A549 (cell line): Measurements from ENCODE around the gene DAB1. TPM values are rescaled to one million over a fixed set of nuclear protein-coding genes. Genes with fewer than 3 reads are reported as not detected.

Source experiments
- ATAC-seq, 2 experiments: fragments of 200-7000 bp in 1 of 2; fragments of >200 bp in 1 of 2; cut with Nextera tagmentation in 1 of 2; cut with Tn5 transposase in 1 of 2; 3 replicates each; pipeline versions ENCODE4 v1.8.0 to v1.9.1; 2018 to 2020; ENCODE audit warnings: mild to moderate bottlenecking in 1 of 2, moderate library complexity in 1 of 2
- CTCF ChIA-PET: fragments of 300-600 bp; sonication (Branson Sonifier 250); formaldehyde crosslinking; extraction: SDS; loops from one replicate; lab custom pipeline; 2021; ENCODE audit warnings: antibody characterized with exemption, inconsistent platforms; lab: Yijun Ruan, JAX
- POLR2A ChIA-PET: fragments of 350-600 bp; formaldehyde crosslinking; extraction: SDS; loops from one replicate; lab custom pipeline; 2021; ENCODE audit warnings: antibody characterized with exemption, inconsistent platforms; lab: Yijun Ruan, JAX
- DNase-seq, 2 experiments: peaks; one replicate each; pipeline versions ENCODE4 v3.0.0 to v3.0.0-alpha.2; 2011 to 2016; ENCODE audit warnings: low read depth in 1 of 2, low spot score in 1 of 2
- FAIRE-seq: peaks from 2 replicates; lab custom pipeline; 2011; peaks lifted over from hg19 to GRCh38; lab: Jason Lieb, UNC
- H3K27ac ChIP-seq, 2 experiments: fragments of >200 bp; sonication (Bioruptor Twin); formaldehyde crosslinking; 3 replicates each; pipeline ENCODE4 v1.5.1; 2016 to 2017
- H3K4me1 ChIP-seq: fragments of >200 bp; sonication (Bioruptor Twin); formaldehyde crosslinking; 3 replicates; pipeline ENCODE4 v1.6.1; 2016
- H3K4me2 ChIP-seq: fragments of >200 bp; sonication (Bioruptor Twin); formaldehyde crosslinking; 3 replicates; pipeline ENCODE4 v1.6.1; 2016
- H3K4me3 ChIP-seq: fragments of >200 bp; sonication (Bioruptor Twin); formaldehyde crosslinking; 3 replicates; pipeline ENCODE4 v1.5.1; 2016
- H3K9me3 ChIP-seq: fragments of >200 bp; sonication (Bioruptor Twin); formaldehyde crosslinking; 3 replicates; pipeline ENCODE4 v1.6.1; 2016
- BCL3 ChIP-seq: fragments of >200 bp; sonication (Bioruptor Twin); formaldehyde crosslinking; IDR thresholded peaks from 3 replicates; pipeline ENCODE4 v1.6.1; 2016
- CBX8 ChIP-seq: fragments of 200-600 bp; sonication (generic); IDR thresholded peaks from 2 replicates; pipeline ENCODE4 v1.6.1; 2016
- EHMT2 ChIP-seq: fragments of 200-600 bp; sonication (generic); IDR thresholded peaks from 2 replicates; pipeline ENCODE4 v1.6.1; 2016; ENCODE audit warnings: antibody characterized with exemption, low read depth, mild to moderate bottlenecking, moderate library complexity
- ELK1 ChIP-seq: fragments of 150-350 bp; IDR thresholded peaks from 2 replicates; pipeline ENCODE4 v1.6.1; 2014; ENCODE audit warnings: low read depth, mild to moderate bottlenecking, low read length
- EP300 ChIP-seq, 2 experiments: fragments of >200 bp; sonication (Bioruptor Twin); formaldehyde crosslinking; IDR thresholded peaks; 2 replicates in 1 of 2; 3 replicates in 1 of 2; pipeline ENCODE4 v1.6.1; 2016 to 2017
- FOSL2 ChIP-seq, 2 experiments: fragments of 450-650 bp in 1 of 2; fragments of >200 bp in 1 of 2; sonication (Bioruptor Twin) in 1 of 2; formaldehyde crosslinking; IDR thresholded peaks; 2 replicates each; pipeline versions ENCODE4 v1.5.0 to v1.6.1; 2016 to 2020; ENCODE audit warnings: mild to moderate bottlenecking in 1 of 2, moderate library complexity in 1 of 2
- GATA3 ChIP-seq: IDR thresholded peaks from 2 replicates; pipeline ENCODE4 v1.6.1; 2012; ENCODE audit warnings: borderline replicate concordance
- HDAC2 ChIP-seq: fragments of 200-600 bp; sonication (generic); IDR thresholded peaks from 2 replicates; pipeline ENCODE4 v1.6.1; 2016
- HOXB5 ChIP-seq: fragments of 250-450 bp; sonication (Bioruptor Pico); IDR thresholded peaks from 2 replicates; pipeline ENCODE4 v1.5.0; 2020; ENCODE audit warnings: mild to moderate bottlenecking, moderate library complexity
- JUN ChIP-seq, 2 experiments: fragments of >200 bp; sonication (Bioruptor Twin); formaldehyde crosslinking; IDR thresholded peaks; 2 replicates in 1 of 2; 3 replicates in 1 of 2; pipeline ENCODE4 v1.6.1; 2016 to 2017
- KDM5A ChIP-seq: fragments of 200-600 bp; sonication (generic); IDR thresholded peaks from 2 replicates; pipeline ENCODE4 v1.6.1; 2016; ENCODE audit warnings: antibody characterized with exemption, mild to moderate bottlenecking
- MAX ChIP-seq: IDR thresholded peaks from 2 replicates; pipeline ENCODE4 v1.6.1; 2012
- NFE2L2 ChIP-seq: fragments of 150-350 bp; conservative IDR thresholded peaks from 2 replicates; pipeline ENCODE4 v1.6.1; 2014; ENCODE audit warnings: low read length
- NPAS2 ChIP-seq: fragments of 250-450 bp; sonication (Bioruptor Pico); IDR thresholded peaks from 2 replicates; pipeline ENCODE4 v1.8.0; 2022; ENCODE audit warnings: mild to moderate bottlenecking, moderate library complexity, borderline replicate concordance
- NR3C1 ChIP-seq: fragments of >200 bp; sonication (Bioruptor Twin); formaldehyde crosslinking; IDR thresholded peaks from 3 replicates; pipeline ENCODE4 v1.6.1; 2017
- PHF8 ChIP-seq: fragments of 200-600 bp; sonication (generic); IDR thresholded peaks from 2 replicates; pipeline ENCODE4 v1.6.1; 2016; ENCODE audit warnings: low read depth, mild to moderate bottlenecking, antibody characterized with exemption, moderate library complexity, borderline replicate concordance
- POLR2AphosphoS2 ChIP-seq: conservative IDR thresholded peaks from 2 replicates; pipeline ENCODE4 v1.6.1; 2012; ENCODE audit warnings: low read length, improper control_type of control experiment, inconsistent platforms
- RAD21 ChIP-seq, 2 experiments: fragments of >200 bp in 1 of 2; sonication (Bioruptor Twin) in 1 of 2; formaldehyde crosslinking in 1 of 2; IDR thresholded peaks in 1 of 2; conservative IDR thresholded peaks in 1 of 2; 2 replicates in 1 of 2; 3 replicates in 1 of 2; pipeline ENCODE4 v1.6.1; 2012 to 2018; ENCODE audit warnings: inconsistent platforms in 1 of 2
- RARB ChIP-seq: fragments of 250-450 bp; sonication (Bioruptor Pico); IDR thresholded peaks from 2 replicates; pipeline ENCODE4 v1.8.0; 2021; ENCODE audit warnings: mild to moderate bottlenecking, moderate library complexity
- RCOR1 ChIP-seq: fragments of 150-350 bp; IDR thresholded peaks from 2 replicates; pipeline ENCODE4 v1.6.1; 2014; ENCODE audit warnings: antibody characterized with exemption, low read length, low read depth
- REST ChIP-seq: fragments of 200-600 bp; sonication (generic); IDR thresholded peaks from 2 replicates; pipeline ENCODE4 v1.6.1; 2016; ENCODE audit warnings: antibody characterized with exemption, mild to moderate bottlenecking, moderate library complexity
- RFX5 ChIP-seq: fragments of 450-650 bp; IDR thresholded peaks from 2 replicates; pipeline ENCODE4 v1.7.1; 2014; ENCODE audit warnings: antibody characterized with exemption, mild to moderate bottlenecking, moderate library complexity
- SMC3 ChIP-seq: fragments of >200 bp; sonication (Bioruptor Twin); formaldehyde crosslinking; IDR thresholded peaks from 3 replicates; pipeline ENCODE4 v1.6.1; 2018; ENCODE audit warnings: inconsistent platforms
- SREBF2 ChIP-seq: fragments of 450-650 bp; IDR thresholded peaks from 2 replicates; pipeline ENCODE4 v1.6.1; 2014; ENCODE audit warnings: mild to moderate bottlenecking, moderate library complexity
- TP53 ChIP-seq: fragments of 250-450 bp; sonication (Bioruptor Pico); IDR thresholded peaks from 2 replicates; pipeline ENCODE4 v1.5.0; 2021; ENCODE audit warnings: mild to moderate bottlenecking, moderate library complexity
- USF2 ChIP-seq: fragments of 450-650 bp; IDR thresholded peaks from 2 replicates; pipeline ENCODE4 v1.6.1; 2014; ENCODE audit warnings: antibody characterized with exemption
- ZFP36 ChIP-seq: fragments of 450-650 bp; IDR thresholded peaks from 2 replicates; pipeline ENCODE4 v1.6.1; 2014; ENCODE audit warnings: borderline replicate concordance; ENCODE audit not compliant: partially characterized antibody
- WGBS: methylation state at CpG from one replicate; pipeline ENCODE4 v1.1.6; 2017; ENCODE audit errors: missing lambda C conversion rate; 5-methylcytosine and 5-hydroxymethylcytosine counted together
- polyA plus RNA-seq, 4 experiments: library from polyadenylated mRNA; depleted of rRNA in 3 of 4; stranded (reverse); fragments of >200 nt; fragmentation: RNase III in 1 of 4; extraction: RNeasy Plus Mini Kit Qiagen cat#74134 plus additional on column Dnase treatment in 1 of 4; gene quantifications; 2 replicates in 3 of 4; 3 replicates in 1 of 4; pipeline ENCODE4 v1.2.3, GENCODE V29; 2011 to 2017

Gene DAB1
- polyA plus RNA-seq, 2 of the 4 experiments (the other 2 are of a cell fraction) = not detected

- Histone ChIP-seq H3K4me2 (no peak overlapping the region), H3K27ac (no peak overlapping the region), H3K4me3 (no peak overlapping the region), H3K4me1 (no peaks in the 10 kb centered on the region), H3K9me3 (no peaks in the 10 kb centered on the region)
- 38% methylated on average over 3 of the region's 3 CpGs for WGBS
- ATAC-seq = no peak
- no peak for FAIRE-seq
- ChIA-PET CTCF (no interaction called here), POLR2A (no interaction called here)
- TF ChIP-seq POLR2AphosphoS2 = no peak
- TF ChIP-seq FOSL2 (IDR thresholded peaks at IDR 0.05) = no peak
- no peak for TF ChIP-seq FOSL2 (CRISPR knock-in tag; IDR thresholded peaks at IDR 0.05)
- no peak for TF ChIP-seq TP53 (CRISPR knock-in tag)
- TF ChIP-seq CBX8 = no peak
- TF ChIP-seq ELK1 = no peak
- TF ChIP-seq BCL3 = no peak
- no peak for TF ChIP-seq NPAS2 (CRISPR knock-in tag)
- TF ChIP-seq RARB (CRISPR knock-in tag) = no peak
- TF ChIP-seq EP300 (IDR thresholded peaks at IDR 0.05) = no peak
- TF ChIP-seq KDM5A = no peak
- no peak for TF ChIP-seq ZFP36
- no peak for TF ChIP-seq HDAC2
- no peak for DNase-seq
Observed at GRCh38 chr1:57337623-57338022, 86.2 kb downstream of the DAB1 start.

- FAIRE-seq (no peak), ATAC-seq (no peak)
- CTCF ChIA-PET = no interaction called here
- Histone ChIP-seq H3K4me2 (no peak overlapping the region), H3K4me3 (no peak overlapping the region)
- POLR2A ChIA-PET = no interaction called here
- TF ChIP-seq GATA3 = no peak
- TF ChIP-seq, all 56 proteins: peak for 0
- no peaks in the 10 kb centered on the region for H3K9me3 ChIP-seq
- no peak overlapping the region for H3K27ac ChIP-seq
- DNase-seq = no peak
- 6% methylated on average over 2 of the region's 2 CpGs for WGBS
- no peaks in the 10 kb centered on the region for H3K4me1 ChIP-seq
Observed at GRCh38 chr1:57336793-57337192, 87.1 kb downstream of the DAB1 start.

GRCh38 chr1:57331620-57332019 lies 92.2 kb downstream of the DAB1 start:
- no peak overlapping the region for H3K4me2 ChIP-seq
- ChIA-PET CTCF (no interaction called here), POLR2A (no interaction called here)
- no peak for TF ChIP-seq SMC3
- TF ChIP-seq RAD21 (conservative IDR thresholded peaks at IDR 0.05 in 1 of 2, IDR thresholded peaks at IDR 0.05 in 1 of 2) = no peak
- no peak for TF ChIP-seq SREBF2
- no peak for TF ChIP-seq EHMT2
- no peak for TF ChIP-seq RFX5
- TF ChIP-seq NFE2L2 = no peak
- TF ChIP-seq MAX = no peak
- TF ChIP-seq USF2 = no peak
- TF ChIP-seq REST = no peak
- TF ChIP-seq HOXB5 (CRISPR knock-in tag) = no peak
- TF ChIP-seq NR3C1 = no peak
- TF ChIP-seq PHF8 = no peak
- TF ChIP-seq RCOR1 = no peak
- TF ChIP-seq ELK1 = no peak
- no peak for TF ChIP-seq JUN (IDR thresholded peaks at IDR 0.05)
- H3K4me1 ChIP-seq = no peaks in the 10 kb centered on the region
- no peak overlapping the region for H3K4me3 ChIP-seq
- FAIRE-seq (no peak), DNase-seq (no peak), ATAC-seq (no peak)
- no peaks in the 10 kb centered on the region for H3K9me3 ChIP-seq
- WGBS = 16% methylated on average over 3 of the region's 3 CpGs
- H3K27ac ChIP-seq = no peak overlapping the region
